Progenitor cell of endocrine pancreas (in vitro differentiated cells): ENCODE results near the gene CTBP1. TPM values are rescaled to one million over a fixed set of nuclear protein-coding genes. Genes with fewer than 3 reads are reported as not detected.

ENCODE experiments used
- DNase-seq: peaks from one replicate; pipeline ENCODE4 v3.0.0; 2021; ENCODE audit warnings: low spot score; ENCODE audit not compliant: unreplicated experiment
- H3K27ac Mint-ChIP-seq: 2 replicates; pipeline ENCODE4 v1.8.0; 2021; ENCODE audit warnings: mild to moderate bottlenecking, moderate library complexity, mixed read lengths
- H3K27me3 Mint-ChIP-seq: 2 replicates; pipeline ENCODE4 v1.8.0; 2021; ENCODE audit warnings: mixed read lengths
- H3K36me3 Mint-ChIP-seq: 2 replicates; pipeline ENCODE4 v1.8.0; 2022; ENCODE audit warnings: mixed read lengths; ENCODE audit not compliant: insufficient read depth
- H3K4me1 Mint-ChIP-seq: 2 replicates; pipeline ENCODE4 v1.8.0; 2021; ENCODE audit warnings: low read depth, mixed read lengths
- H3K4me3 Mint-ChIP-seq: 2 replicates; pipeline ENCODE4 v1.8.0; 2021; ENCODE audit warnings: low read depth, mild to moderate bottlenecking, moderate library complexity, mixed read lengths
- H3K9me3 Mint-ChIP-seq: 2 replicates; pipeline ENCODE4 v1.8.0; 2021; ENCODE audit warnings: low read depth, mixed read lengths
- CTCF ChIP-seq: fragments of 200-600 bp; sonication (generic); IDR thresholded peaks from one replicate; pipeline ENCODE4 v1.5.0; 2021; ENCODE audit warnings: antibody characterized with exemption, mild to moderate bottlenecking; ENCODE audit not compliant: unreplicated experiment
- total RNA-seq: library from RNA; stranded (reverse); gene quantifications from 2 replicates; pipeline ENCODE4 v1.2.1, GENCODE V29; 2021

Gene CTBP1
- total RNA-seq, 1 donor from 2014 or later = 199 TPM

- H3K4me1 Mint-ChIP-seq = peaks cover 13% of the 10 kb centered on the region
- peaks cover 28% of the 10 kb centered on the region for H3K27me3 Mint-ChIP-seq
- H3K9me3 Mint-ChIP-seq = peaks cover 5% of the 10 kb centered on the region
- no peak overlapping the region for H3K27ac Mint-ChIP-seq
- DNase-seq = no peak
- no peak overlapping the region for H3K4me3 Mint-ChIP-seq
- TF ChIP-seq CTCF = no peak
- no peaks in the 10 kb centered on the region for H3K36me3 Mint-ChIP-seq
These were observed 73.8 kb downstream of the CTBP1 start for GRCh38 chr4:1174941-1175634.

- Mint-ChIP-seq H3K9me3 (no peaks in the 10 kb centered on the region), H3K4me3 (peak overlapping the region; percentile 24), H3K27ac (no peak overlapping the region)
These were observed 75.8 kb downstream of the CTBP1 start for GRCh38 chr4:1172971-1173757.

GRCh38 chr4:1172228-1172851, 76.6 kb downstream of the CTBP1 start, which contains the start of gene SPON2:
SPON2 (minus strand) TSS chr4:1172583.
- Mint-ChIP-seq H3K9me3 (no peaks in the 10 kb centered on the region), H3K4me3 (peak within 1 kb of the TSS; percentile 24), H3K27me3 (peaks cover 48% of the 10 kb centered on the region), H3K36me3 (no peaks in the 10 kb centered on the region), H3K4me1 (peaks cover 9% of the 10 kb centered on the region), H3K27ac (no peak within 1 kb of the TSS)
- no peak for DNase-seq
- TF ChIP-seq CTCF = no peak

More at GRCh38 chr4:1172971-1173757, 75.8 kb downstream of the CTBP1 start:
- no peak for TF ChIP-seq CTCF
- Mint-ChIP-seq H3K36me3 (no peaks in the 10 kb centered on the region), H3K4me1 (peaks cover 9% of the 10 kb centered on the region), H3K27me3 (peaks cover 42% of the 10 kb centered on the region)
- no peak for DNase-seq

- Mint-ChIP-seq H3K4me1 (peaks cover 9% of the 10 kb centered on the region), H3K27ac (no peak overlapping the region), H3K9me3 (no peaks in the 10 kb centered on the region), H3K27me3 (peaks cover 52% of the 10 kb centered on the region), H3K36me3 (no peaks in the 10 kb centered on the region), H3K4me3 (no peak overlapping the region)
- no peak for DNase-seq
- TF ChIP-seq CTCF = no peak
These were observed 77.4 kb downstream of the CTBP1 start for GRCh38 chr4:1171311-1172227.
